Measurements from ENCODE around the gene ZNF341.

- TF ChIP-seq CTCF (IDR thresholded peaks at IDR 0.05) = no peak
- TF ChIP-seq EP300 (IDR thresholded peaks at IDR 0.05) = no peak
These were observed 21.8 kb upstream of the ZNF341 start for GRCh38 chr20:33709905-33710541.
